ENCODE results near the gene THG1L.
"Not testable (repeated sequence)": the region's sequence is repeated elsewhere in the genome, so short reads cannot be mapped to it uniquely, and the experiment has no call there.

GRCh38 chr5:157693816-157694215 lies 37.4 kb upstream of the THG1L start:
- not testable (repeated sequence) for TF ChIP-seq ZNF274 (IDR thresholded peaks at IDR 0.05; ENCODE audit: low read depth, low read length); YY1 (IDR thresholded peaks at IDR 0.05; ENCODE audit: insufficient read depth, insufficient read length); SUZ12 (IDR thresholded peaks at IDR 0.05; ENCODE audit: extremely low read depth, insufficient read depth, insufficient read length)

Measured in NT2/D1 (cell line).